Fibroblast of the conjunctiva (primary cell): Measurements from ENCODE around the gene SMIM41.

Experiments used
- DNase-seq: peaks from one replicate; pipeline ENCODE4 v3.0.0-alpha.2; 2010; ENCODE audit warnings: low read depth

Gene SMIM41

DNA sequence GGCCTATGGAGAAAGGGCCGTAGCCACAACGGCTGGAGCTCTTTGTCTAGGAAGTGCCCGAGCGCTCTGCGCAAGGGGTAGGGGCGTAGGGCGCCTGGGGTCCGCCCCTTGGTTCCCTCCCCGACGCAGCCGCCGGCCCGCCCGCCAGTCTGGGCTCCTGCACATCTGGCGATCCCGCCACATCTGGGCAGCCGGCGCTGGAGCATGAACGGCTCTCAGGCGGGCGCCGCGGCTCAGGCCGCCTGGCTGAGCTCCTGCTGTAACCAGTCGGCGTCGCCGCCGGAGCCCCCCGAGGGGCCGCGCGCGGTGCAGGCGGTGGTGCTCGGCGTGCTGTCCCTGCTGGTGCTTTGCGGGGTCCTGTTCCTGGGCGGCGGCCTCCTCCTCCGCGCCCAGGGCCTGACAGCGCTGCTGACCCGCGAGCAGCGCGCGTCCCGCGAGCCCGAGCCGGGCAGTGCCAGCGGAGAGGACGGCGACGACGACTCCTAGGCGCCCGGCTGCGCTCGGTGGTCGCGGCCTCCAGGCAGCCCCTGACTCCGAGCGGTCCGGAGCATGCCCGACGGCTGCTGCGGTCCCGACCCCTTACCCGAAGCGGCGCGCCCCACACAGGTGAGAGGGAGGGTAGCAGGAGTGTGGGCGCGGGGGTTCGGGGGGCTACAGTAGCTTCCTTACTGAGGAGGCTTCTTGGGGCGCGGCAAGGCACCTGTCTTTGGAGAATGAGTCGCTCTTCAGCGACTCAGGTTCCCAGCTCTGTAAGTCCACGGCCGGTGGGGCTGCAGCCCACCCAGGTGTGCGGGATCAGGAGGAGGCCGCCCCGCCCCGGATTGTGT is at the start of gene SMIM41:
SMIM41 (plus strand) TSS at position 129 of the 827 bp plus-strand sequence; CDS start at position 205, 76 bp downstream.
- DNase-seq = no peak

DNA sequence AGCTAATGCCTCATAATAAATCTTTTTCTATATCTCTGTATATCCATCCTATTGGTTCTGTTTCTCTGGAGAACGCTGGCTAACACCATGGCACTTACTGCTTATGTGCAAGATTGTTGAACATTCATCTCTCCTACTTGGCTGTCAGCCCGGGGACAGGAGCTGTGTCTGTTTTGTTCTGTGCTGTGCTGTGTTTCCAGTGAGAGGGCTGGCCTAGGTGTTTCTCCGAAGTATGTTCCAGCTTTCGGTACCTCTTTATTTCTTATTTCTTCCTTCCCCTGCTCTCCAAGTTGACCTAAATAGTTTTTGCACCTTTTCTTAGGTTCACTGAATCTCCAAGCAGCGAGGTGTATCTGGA is 47.1 kb upstream of the SMIM41 start:
- peak; percentile 63 for DNase-seq

DNA sequence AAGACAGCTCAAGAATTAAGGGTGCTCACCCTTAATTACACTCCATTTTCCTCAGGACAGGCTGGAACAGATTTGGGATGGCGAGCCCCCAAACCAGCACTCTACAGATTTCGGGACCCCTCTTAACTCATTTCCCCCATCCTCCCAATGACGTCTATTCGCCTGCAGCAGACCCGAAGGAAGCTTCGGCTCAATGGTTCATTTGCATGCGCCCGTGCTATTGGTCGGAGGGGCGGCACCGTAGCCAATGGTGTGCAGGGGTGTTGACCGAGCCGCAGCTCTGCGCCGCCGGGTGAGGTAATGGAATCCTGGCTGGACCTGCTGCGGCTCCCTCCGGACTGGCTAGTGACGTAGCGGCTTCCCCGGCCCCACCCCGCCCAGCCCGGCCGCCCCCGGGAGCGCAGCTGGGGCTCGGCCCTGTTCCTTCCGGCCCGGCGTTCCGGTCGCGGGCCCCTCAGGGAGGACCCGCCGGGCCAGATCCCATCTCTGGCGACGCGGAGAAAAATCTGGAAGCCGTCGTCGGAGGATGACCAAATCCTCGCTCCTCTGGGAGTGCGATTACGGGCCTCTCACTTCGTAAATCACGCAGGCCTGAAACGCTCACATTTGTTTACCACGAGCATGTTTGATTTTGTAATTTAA is 46.6 kb upstream of the SMIM41 start:
- DNase-seq = peak; percentile 93

DNA sequence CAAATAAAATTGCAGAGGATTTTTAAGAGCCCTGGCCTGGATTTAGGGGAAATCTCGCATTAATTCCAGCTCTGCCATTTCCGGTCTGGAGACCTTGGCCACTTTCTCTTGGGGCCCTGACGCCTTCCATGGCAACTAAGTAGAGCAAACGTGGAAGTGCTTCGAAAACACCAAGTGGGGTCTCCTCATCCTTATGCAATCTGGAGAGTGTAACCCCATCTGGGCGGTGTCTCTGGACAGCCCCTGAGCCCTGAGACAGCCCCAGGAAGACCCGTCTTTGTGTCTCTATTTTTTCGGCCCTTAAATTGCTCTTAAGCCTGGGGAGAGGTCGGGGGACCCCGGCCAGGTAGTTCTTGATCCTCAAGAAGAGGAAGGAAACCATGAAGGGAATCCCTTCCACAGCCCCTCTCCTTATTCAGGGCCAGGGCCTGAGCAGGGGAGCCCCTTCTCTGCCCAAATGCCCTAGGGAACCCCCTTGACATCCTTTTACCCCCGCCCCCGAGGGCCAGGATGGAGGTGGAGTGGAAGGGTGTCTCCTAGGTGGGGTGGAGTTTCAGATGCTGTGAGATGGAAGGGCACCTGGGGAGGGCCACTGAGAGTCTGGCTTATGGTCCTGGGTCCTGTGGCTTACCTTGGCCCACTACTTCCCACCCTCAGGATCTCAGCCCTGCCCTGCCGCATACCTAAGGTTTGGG is 45.9 kb upstream of the SMIM41 start:
- no peak for DNase-seq

DNA sequence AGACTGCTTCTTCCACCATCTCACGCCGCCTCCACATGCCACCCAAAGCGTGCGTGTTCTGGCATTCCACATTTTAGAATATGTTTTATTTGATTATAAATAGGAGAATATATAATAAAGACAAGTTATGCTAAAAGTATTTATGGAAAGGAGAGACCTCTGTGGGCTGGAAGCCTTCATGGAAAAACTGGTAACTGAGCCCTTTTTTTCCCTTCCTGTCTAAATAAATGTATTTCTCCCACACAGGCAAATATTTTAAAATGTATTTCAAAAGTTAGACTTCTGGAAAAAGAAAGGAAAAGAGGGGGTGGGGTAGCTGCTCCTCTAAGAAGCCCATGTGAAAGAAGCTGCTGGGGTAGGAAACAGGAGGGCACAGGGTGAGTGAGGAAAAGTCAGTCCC is 44.3 kb upstream of the SMIM41 start:
- DNase-seq = no peak

DNA sequence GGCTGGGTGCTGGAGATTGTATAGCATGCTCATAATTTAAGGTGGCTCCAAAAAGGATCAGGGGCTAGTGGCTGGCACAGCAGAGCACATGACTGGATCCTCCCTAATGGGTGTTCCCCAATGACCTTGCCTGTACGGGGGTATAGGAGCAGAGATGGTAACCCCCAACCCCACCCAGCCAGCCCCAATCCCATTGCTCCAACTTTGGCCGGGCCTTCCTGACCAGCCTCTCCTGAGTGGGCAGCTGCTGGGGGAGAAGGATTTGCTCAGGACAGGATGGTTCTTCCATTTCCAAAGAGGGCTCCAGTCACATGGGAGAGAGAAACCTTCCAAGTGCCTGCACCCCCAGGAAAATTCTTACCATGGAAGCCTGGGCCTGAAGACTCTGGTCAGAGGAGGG is 43.6 kb upstream of the SMIM41 start:
- DNase-seq = no peak

DNA sequence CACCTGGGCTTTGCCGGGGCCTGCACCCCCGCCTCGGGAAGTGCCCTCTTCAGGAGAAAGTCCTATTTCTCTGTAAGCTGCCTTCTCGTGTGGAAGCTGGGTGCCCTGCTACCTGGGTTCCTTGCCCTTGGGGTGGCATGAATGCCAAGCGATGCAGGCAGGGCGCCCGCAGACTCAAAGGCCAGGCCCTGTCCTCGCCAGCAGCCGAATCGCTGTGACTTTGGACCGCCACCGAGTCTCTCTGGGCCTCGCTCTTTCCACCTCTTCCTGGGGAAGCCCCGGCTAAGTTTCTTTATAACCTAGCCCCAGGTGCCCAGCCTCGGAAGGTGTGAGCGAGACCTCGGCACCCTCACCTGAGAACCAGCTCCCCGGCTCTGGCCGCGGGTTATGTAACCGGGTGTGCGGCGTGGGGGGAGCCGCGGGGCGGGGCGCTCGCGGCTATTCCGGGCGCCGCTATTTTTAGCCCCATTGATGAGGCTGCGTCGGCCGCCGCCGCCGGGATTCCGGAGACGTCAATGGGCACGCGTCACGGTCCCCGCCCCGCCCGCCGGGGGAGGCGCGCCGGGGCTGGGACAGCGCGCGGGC is 42.8 kb upstream of the SMIM41 start:
- DNase-seq = no peak

DNA sequence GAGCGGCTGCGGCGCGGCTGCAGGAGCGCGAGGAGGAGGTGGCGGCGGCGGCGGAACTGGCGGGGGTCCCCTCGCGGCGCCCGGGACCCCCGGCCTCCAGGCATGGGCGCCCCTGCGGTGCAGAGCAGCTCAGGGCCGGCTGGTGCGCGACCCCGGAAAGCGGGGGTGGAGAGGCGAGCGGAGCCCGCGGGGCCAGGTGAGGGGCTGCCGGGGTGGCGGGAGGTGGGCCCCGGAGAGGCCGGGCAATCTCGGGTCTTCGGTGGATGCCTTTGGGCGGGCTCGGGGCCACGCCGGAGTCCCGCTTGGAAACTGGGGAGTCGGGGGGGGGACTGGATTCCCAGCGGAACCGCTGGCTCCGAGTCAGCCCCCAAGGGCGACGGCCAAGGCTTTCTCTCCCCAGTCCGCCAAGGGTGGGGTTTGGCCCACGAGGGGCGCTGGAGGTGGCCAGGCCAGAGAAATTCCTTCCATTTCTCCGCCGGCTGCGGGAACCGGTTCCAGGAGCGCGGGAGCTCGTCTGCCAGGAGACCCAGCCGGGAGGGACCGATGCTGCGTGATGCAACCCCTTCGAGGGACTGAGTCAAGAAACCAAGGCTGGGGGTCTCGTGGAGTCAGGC is 42.1 kb upstream of the SMIM41 start:
- no peak for DNase-seq

DNA sequence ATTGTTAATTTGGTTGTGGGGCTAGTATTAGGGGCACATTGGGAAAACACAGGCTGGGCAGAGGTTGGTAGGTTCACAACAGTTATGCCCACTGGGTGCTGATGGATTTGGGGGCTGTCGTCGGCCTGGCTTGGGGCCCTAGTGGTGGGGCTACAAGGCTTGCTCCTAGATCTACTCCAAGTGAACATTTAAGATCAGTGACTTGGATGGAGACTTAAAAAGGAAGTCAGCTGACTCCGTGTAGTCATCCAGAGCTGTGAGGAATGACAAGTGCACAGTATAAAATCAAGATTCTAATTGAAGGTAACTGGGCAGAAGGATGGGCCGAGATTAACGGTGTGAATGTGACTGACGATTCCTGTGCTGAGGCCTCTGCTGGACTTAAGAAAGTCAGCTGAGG is 41.1 kb upstream of the SMIM41 start:
- DNase-seq = no peak

DNA sequence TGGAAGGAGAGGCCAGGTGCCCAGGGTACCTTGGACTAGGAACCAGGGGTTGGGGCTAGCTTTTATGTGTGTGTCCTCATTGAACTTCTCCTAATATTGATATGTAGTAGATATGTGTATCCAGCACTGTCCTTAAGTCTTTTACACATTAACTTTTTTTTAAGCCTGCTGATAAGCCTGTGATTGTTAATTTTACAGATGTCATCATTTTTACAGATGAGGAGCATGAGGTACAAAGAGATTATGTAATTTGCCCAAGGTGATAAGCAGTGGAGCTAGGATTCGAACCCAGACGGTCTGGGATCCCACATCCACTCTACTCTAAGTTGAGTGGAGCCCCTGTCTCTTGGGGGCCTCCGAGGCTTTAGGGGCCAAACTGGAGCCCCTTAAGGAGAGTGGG is 38.5 kb upstream of the SMIM41 start:
- no peak for DNase-seq

DNA sequence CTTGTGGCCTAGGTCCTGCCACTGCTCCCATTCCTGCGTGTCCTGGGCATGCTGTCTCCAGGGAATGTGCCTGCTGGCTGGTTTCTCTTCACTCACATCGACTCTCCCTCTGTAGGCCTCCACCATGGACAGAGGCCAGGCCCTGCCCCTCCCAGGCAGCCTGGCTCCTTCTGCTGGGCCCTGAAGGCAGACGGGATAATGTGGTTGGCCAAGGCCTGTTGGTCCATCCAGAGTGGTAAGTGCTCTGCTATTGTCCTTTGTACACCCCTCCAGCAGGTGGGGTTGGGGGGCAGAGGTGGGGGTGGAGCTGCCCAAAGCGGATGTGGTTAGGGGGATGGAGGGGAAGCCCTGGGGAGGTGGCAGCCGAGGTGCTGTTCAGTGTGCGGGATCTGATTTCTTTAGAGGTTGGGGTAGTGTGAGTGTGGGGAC is 37.8 kb upstream of the SMIM41 start:
- DNase-seq = no peak

DNA sequence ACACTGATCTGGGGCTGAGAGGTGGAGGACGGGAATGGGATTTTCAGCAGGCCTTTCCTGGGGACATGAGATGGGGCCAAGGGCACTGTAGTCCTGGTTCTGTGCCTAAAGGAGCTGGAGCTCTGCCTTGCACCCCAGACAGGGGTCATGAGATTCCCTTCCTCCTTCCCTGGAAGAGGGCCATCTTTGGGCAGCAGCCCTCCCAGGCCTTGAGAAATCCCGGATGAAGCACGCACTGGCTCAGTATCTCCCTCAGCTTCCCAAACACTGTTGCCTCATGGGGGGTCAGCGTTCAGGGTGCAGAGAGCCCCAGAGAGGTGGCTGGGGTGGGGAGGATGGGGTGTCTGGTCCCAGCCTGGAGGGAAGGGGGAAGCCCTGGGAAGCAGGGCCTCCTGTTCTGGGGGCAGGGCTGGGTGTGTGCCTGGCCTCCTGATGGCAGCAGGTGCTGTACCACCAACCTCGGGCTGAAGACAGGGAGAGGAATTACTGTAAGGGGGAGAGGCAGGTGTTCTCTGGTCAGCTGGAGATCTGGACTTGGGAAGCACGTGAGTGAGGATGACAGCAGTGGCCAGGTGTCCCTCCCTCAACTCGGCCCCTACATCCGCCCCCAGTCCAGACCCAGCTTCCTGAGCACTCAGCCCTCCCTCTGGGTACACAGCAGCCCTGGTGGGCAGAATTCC is 36.7 kb upstream of the SMIM41 start:
- no peak for DNase-seq

DNA sequence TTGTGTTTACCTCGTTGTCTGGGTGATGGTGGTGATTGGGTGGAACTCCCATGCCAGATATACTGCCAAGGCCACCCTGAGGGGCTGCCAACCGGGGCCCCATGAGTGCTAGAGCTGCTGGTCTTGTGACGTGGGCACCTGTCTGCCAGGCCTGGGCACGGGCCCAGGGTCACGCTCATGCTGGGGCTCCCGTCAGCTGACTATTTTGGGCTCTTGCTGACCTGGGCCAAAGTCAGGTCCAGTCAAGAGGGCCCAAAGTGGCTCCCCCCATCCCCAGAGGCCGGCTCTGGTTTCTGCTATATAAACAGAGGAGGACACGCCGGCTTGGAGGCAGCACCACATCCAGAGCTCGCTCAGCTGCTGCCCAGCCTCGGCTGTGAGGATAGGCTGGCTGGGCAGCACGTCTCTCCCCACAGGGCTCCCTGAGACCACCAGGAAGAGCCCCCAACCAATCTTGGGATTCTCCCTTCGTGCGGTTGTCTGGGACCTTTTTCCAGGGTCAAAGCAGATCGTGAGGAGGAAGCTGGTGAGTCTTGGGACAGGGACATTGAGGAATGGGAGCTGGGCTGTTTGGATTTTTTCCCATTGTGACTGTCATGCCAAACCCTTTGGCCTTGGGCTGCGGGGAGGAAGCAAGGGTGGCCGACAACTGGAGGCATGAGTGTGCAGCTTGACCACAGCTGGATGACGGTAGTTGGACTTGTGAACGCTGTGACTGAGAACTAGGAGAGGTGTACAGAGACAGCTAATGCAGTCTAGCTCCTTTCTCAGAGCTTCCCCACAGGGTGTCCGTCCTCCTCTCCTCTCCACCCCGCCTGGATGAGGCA is 35.9 kb upstream of the SMIM41 start:
- no peak for DNase-seq

DNA sequence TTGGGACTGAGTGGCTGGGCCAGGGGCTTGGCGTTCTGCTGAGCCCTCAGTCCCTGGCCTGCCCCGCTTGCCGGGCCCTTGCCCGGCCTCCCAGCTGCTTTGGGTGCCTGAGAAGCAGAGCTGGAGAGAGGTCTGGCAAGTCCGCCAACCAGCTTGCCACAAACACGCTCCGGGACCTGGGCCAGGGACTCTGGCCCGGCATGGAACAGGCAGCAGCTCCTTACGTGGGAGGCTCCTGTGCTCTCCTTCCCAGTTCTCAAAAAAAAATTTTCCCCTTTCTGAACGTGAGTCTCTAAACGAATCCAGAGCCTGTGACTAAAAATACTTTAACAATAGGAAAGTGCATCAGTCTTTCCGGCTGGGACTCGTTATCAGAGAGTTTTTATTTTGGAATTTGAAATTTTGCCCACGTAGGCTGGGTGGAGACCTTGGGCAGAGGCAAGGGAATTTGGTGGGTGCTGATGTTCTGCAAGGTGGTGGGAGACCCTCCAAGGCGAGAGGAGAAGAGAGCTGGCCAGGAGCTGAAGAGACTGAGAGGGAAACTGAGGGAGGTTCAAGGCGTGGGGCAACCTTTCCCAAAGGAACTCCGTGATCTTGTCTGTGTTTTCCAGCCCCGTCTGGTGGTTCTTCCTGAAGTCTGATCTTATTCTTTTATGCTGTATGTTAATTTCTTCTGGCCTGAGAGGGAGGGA is 35.1 kb upstream of the SMIM41 start:
- DNase-seq = peak; percentile 76

DNA sequence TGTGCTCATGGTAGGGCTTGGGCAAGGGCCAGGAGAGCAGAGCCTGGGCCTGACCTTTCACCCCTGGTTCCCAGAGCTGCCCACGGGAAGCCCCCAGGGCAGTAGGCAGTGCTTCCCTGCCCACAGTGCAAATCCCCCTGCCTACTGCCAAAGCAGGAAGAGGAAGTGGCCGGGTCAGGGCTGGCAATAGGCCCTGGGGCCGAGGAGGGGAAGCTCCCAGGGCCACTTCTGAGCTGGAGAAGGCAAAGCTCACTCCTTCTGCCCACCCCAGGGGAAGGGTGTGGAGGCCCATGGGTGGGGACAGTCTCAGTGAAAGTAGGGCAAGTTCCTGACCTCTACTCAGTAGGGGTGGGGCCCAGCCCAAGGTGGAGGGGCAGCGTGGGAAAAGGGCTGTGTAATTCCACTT is 33.7 kb upstream of the SMIM41 start:
- DNase-seq = no peak

DNA sequence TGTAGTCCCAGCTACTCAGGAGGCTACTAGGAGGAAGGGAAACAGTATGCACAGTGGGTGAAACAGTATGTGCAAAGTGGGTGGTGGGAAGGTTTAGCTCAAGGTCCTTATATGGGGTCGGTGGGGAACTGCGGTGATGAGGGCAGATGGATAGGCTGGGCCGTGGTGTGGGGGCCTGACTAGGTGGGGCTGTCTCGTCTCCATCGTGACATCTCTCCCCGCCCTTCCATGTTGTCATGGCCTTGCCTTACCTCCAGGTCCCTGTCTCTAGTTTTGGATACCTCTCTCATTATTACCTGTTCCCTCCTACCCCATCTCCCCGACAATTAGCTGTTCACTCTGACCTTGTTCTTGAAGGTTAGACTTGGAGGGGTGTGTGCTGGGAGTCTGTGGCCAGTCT is 32.6 kb upstream of the SMIM41 start:
- no peak for DNase-seq

DNA sequence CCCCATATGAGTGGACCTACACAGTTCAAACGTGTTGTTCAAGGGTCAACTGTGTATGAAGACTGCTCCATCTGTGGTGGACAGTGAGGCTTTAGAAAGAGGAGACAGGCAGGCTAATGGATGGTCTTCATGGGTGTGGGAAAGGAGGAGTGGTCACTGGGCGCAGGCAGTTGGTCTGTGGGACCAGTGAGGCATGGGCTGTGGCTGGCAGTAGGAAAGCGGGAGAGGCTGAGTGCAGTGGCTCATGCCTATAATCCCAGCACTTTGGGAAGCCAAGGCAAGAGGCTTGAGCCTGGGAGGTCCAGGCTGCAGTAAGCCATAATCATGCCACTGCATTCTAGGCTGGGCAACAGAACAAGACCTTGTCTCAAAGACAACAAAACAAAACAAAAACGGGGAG is 30.2 kb upstream of the SMIM41 start:
- DNase-seq = no peak

DNA sequence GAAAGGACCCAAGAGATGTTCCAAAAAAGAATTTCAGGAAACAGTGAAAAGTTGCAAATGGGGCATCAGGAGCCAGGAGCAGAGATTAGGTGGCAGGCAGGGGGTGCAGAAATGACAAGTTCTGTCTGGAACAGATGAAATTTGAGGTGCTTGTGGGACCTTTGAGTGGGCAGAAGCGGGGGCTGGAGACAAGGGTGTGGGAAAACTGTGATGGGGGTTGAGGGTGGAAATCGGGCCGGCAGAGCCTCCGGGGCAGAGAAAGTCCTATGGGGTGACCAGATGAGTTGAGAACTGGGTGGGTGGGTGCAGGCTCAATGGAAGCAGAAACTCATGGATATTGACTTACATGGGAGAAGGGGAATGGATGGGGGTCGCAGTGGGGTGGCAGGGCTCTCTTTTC is 29.8 kb upstream of the SMIM41 start:
- DNase-seq = no peak

DNA sequence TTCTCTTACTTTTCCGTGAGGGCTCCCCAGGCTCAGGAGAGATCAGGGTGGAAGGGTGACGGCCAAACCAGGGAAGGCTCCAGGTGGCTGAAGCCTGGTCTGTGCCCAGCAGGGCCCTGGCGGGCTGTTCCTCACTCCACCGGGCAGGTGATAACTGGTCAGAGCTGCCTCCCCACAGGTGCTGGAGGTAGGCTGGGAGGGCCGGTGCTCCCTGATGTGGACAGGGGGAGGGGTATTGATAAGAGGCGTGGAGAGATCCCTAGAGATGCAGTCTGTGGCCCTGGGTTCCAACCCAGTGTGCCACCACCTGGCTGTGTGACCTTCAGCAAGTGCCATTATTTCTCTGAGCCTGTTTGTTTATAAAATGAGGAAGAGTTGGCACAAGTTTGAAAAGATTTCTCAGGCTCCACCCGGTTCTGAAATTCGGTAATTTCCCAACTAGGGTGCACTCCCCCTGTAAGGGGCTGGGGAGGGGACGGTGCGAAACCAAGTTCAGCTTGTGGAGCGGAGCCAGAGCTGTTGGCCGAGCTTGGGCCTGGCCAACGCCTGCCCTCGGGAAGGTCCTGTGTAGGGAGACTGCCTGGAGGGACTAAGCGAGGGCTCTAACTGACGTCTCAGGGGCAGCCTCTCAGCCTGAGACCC is 29.3 kb upstream of the SMIM41 start:
- no peak for DNase-seq
